ENCODE results near the gene IER2. TPM values are rescaled to one million over a fixed set of nuclear protein-coding genes. Genes with fewer than 3 reads are reported as not detected.

IER2 gene
- total and polyA plus RNA-seq, 2 of the 4 experiments (the other 2 are of a cell fraction) = 7.7 to 102 TPM

DNA sequence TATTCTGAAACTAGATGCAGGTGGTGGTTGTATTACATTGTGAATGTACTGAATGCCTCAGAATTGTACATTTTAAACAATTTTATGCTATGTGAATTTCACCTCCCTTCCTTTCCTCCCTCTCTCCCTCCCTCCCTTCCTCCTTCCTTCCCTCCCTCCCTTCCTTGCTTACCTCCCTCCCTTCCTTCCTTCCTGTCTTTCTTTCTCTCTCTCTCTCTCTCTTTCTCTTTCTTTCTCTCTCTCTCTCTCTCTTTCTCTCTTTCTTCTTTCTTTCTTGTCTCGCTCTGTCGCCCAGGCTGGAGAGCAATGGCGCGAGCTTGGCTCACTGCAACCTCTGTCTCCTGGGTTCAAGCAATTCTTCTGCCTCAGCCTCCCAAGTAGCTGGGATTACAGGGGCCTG, 37.2 kb downstream of the IER2 start:
- no peak for ATAC-seq (ENCODE audit: low read depth)

More for the DNA sequence above, 37.2 kb downstream of the IER2 start:
- no peak overlapping the region for H2BK120ac ChIP-seq (ENCODE audit: low read depth, low read length)
- no peak overlapping the region for H3K56ac ChIP-seq (ENCODE audit: extremely low read depth, insufficient read depth, low read length)
- H2BK5ac ChIP-seq (ENCODE audit: low read depth, low read length, poor library complexity, severe bottlenecking) = no peak overlapping the region
- no TSS peak for BruUV-seq (replicated peaks)
- H3K9ac ChIP-seq (ENCODE audit: low read depth, low read length) = no peak overlapping the region
- ChIA-PET CTCF (no interaction called here), POLR2A (ENCODE audit: unreplicated experiment) (no interaction called here)
- H3K18ac ChIP-seq (ENCODE audit: low read depth, low read length) = no peak overlapping the region
- no peak overlapping the region for H2BK15ac ChIP-seq (ENCODE audit: low read depth, low read length)
- H3K4me2 ChIP-seq (ENCODE audit: low read depth, low read length) = no peak overlapping the region
- dilution Hi-C loops (cut with HindIII; ENCODE audit: low sequenced_read_pairs, unreplicated experiment) (no loop called here), intact Hi-C loops (cut with micrococcal nuclease) (no loop called here), in situ Hi-C loops (cut with MboI; ENCODE audit: low sequenced_read_pairs) (no loop called here)
- H3K79me1 ChIP-seq (ENCODE audit: low read depth in 1 of 2, low read length in 2 of 2) = no peaks in the 10 kb centered on the region
- no peaks in the 10 kb centered on the region for H3K36me3 ChIP-seq (ENCODE audit: control insufficient read depth, insufficient read depth, low read length)
- no peak overlapping the region for H3K4me3 ChIP-seq (ENCODE audit: insufficient read depth, low read depth, low read length)
- no peaks in the 10 kb centered on the region for H3K27me3 ChIP-seq (ENCODE audit: control insufficient read depth, insufficient read depth, low read length)
- H2BK20ac ChIP-seq (ENCODE audit: low read depth, low read length) = no peak overlapping the region
- no peak overlapping the region for H3K4ac ChIP-seq (ENCODE audit: low read depth, low read length)
- no peak for TF ChIP-seq NFE2L2 (IDR thresholded peaks at IDR 0.05; ENCODE audit: low read depth, low read length)
- TF ChIP-seq CEBPB (IDR thresholded peaks at IDR 0.05; ENCODE audit: low read depth, low read length) = no peak
- no peak for TF ChIP-seq FOS (IDR thresholded peaks at IDR 0.05; ENCODE audit: low read depth, low read length)
- TF ChIP-seq RAD21 (IDR thresholded peaks at IDR 0.05; ENCODE audit: low read length) = no peak
- no peak for TF ChIP-seq CTCF (conservative IDR thresholded peaks at IDR 0.05; ENCODE audit: low read depth, low read length)
- no peak for TF ChIP-seq MXI1 (IDR thresholded peaks at IDR 0.05; ENCODE audit: borderline replicate concordance, low read depth, low read length)
- TF ChIP-seq CHD1 (IDR thresholded peaks at IDR 0.05; ENCODE audit: low read depth, low read length) = no peak
- TF ChIP-seq MAFK (IDR thresholded peaks at IDR 0.05; ENCODE audit: low read depth, low read length) = no peak
- TF ChIP-seq BHLHE40 (IDR thresholded peaks at IDR 0.05; ENCODE audit: low read depth, low read length) = no peak
- TF ChIP-seq RCOR1 (IDR thresholded peaks at IDR 0.05; ENCODE audit: insufficient replicate concordance, low read length) = no peak
- no peak for TF ChIP-seq ELK1 (IDR thresholded peaks at IDR 0.05; ENCODE audit: borderline replicate concordance, low read depth, low read length)
- TF ChIP-seq POLR2A (IDR thresholded peaks at IDR 0.05; ENCODE audit: low read depth, low read length) = no peak
- no peak for TF ChIP-seq MAZ (IDR thresholded peaks at IDR 0.05; ENCODE audit: borderline replicate concordance, low read depth, low read length)
- no peak for TF ChIP-seq USF2 (IDR thresholded peaks at IDR 0.05; ENCODE audit: low read depth, low read length)
- no peak for TF ChIP-seq RFX5 (IDR thresholded peaks at IDR 0.05; ENCODE audit: low read depth, low read length)
- no peak for TF ChIP-seq SMC3 (IDR thresholded peaks at IDR 0.05; ENCODE audit: low read depth, low read length)
- DNase-seq = no peak
- no peaks in the 10 kb centered on the region for H4K20me1 ChIP-seq (ENCODE audit: insufficient read depth, low read length)
- H3K9me3 ChIP-seq (ENCODE audit: control insufficient read depth, insufficient read depth, low read length) = no peaks in the 10 kb centered on the region
- H3K27ac ChIP-seq (ENCODE audit: insufficient read depth, low read length) = no peak overlapping the region
- no peak overlapping the region for H4K91ac ChIP-seq (ENCODE audit: insufficient read depth, low read depth, low read length)
- H3K14ac ChIP-seq (replicated peaks; ENCODE audit: low read depth, low read length) = no peak overlapping the region
- H4K8ac ChIP-seq (ENCODE audit: low read depth in 2 of 2, low read length in 2 of 2) = no peak overlapping the region
- H2AK9ac ChIP-seq (replicated peaks; ENCODE audit: low read depth, low read length, poor library complexity) = no peak overlapping the region
- H3K9me1 ChIP-seq (ENCODE audit: insufficient read depth, low read length) = no peaks in the 10 kb centered on the region
- no peak overlapping the region for H4K5ac ChIP-seq (ENCODE audit: low read depth, low read length)
- no CpG with 5 or more reads among the region's 4 CpGs for whole genome bisulfite sequencing, 2 experiments (ENCODE audit: extremely low coverage in 2 of 2, insufficient read length in 1 of 2)
- H2AFZ ChIP-seq (replicated peaks; ENCODE audit: low read length, poor library complexity) = no peak overlapping the region
- H2AK5ac ChIP-seq (ENCODE audit: low read depth, low read length) = no peak overlapping the region
- no peak overlapping the region for H3K23ac ChIP-seq (ENCODE audit: low read depth, low read length)
- no peaks in the 10 kb centered on the region for H3K4me1 ChIP-seq (ENCODE audit: control insufficient read depth, insufficient read depth, low read length)

All from IMR-90 (cell line).